Thyroid gland (tissue), 4 donors: ENCODE results near the gene LMO1.

ENCODE experiments used
- POLR2A ChIP-seq, 2 donors: fragments of 450-650 bp; IDR thresholded peaks; one replicate each; pipeline ENCODE4 v1.6.1; 2017; ENCODE audit warnings: antibody characterized with exemption in 2 of 2, mild to moderate bottlenecking in 2 of 2, moderate library complexity in 1 of 2
- TF ChIP-seq, protein P1 (sequence below), 6 experiments: fragments of 200-600 bp in 3 of 6; fragments of 450-650 bp in 3 of 6; sonication (generic) in 3 of 6; IDR thresholded peaks; one replicate each; pipeline ENCODE4 v1.5.1; 2016 to 2019; ENCODE audit warnings: antibody characterized with exemption in 6 of 6, mild to moderate bottlenecking in 2 of 6, inconsistent platforms in 1 of 6, moderate library complexity in 1 of 6

DNA sequence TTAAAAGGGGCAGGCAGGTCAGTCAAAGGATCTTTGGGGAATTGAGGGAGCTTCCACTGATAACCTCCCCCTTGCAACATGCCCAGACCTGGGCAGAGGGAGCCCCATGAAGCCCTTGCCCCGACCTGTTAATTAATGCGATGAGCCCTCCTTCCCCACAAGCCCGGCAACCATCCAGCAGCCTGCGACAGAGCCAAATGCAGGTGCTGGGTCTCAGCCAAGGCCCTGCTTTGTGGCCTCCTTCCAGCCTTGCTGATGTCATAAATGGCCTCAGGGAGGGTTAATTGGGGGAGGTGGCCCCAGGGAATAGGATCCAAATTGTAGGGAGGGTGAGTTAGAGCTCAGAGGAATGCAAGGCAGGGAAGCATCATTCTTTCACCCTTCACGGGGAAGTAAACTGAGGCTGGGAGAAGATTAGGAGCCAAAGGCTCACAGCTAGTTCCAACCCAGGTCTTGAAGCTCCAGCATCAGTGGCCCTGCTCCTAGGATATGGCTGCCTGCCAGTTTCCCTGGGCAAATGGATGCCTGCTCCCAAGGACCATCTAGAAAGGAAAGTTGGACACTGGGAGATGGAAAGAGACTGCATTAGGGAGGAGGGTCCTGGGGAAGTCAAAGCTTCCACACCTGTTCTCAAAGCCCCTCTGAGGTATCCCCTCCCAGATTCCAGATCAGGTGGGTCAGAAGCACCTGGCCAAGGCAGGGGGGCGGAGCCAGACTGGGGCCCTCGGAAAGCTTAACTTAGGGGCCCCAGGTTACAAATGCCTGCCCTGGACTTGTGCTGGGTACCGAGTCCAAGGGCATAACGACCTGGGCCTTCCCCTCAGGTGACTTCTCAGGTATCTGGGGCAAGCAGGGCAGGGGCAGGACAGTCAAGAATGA, 34.1 kb downstream of the LMO1 start:
- no peak for TF ChIP-seq POLR2A (IDR thresholded peaks at IDR 0.05)
- TF ChIP-seq, protein P1, sequence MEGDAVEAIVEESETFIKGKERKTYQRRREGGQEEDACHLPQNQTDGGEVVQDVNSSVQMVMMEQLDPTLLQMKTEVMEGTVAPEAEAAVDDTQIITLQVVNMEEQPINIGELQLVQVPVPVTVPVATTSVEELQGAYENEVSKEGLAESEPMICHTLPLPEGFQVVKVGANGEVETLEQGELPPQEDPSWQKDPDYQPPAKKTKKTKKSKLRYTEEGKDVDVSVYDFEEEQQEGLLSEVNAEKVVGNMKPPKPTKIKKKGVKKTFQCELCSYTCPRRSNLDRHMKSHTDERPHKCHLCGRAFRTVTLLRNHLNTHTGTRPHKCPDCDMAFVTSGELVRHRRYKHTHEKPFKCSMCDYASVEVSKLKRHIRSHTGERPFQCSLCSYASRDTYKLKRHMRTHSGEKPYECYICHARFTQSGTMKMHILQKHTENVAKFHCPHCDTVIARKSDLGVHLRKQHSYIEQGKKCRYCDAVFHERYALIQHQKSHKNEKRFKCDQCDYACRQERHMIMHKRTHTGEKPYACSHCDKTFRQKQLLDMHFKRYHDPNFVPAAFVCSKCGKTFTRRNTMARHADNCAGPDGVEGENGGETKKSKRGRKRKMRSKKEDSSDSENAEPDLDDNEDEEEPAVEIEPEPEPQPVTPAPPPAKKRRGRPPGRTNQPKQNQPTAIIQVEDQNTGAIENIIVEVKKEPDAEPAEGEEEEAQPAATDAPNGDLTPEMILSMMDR (IDR thresholded peaks at IDR 0.05): no peak
